Neural progenitor cell (in vitro differentiated cells): ENCODE data around the gene LCMT2. TPM values are rescaled to one million over a fixed set of nuclear protein-coding genes. Genes with fewer than 3 reads are reported as not detected.

ENCODE experiments used
- DNase-seq: peaks from one replicate; pipeline ENCODE4 v3.0.0-alpha.2; 2016; ENCODE audit warnings: low spot score
- H2AFZ ChIP-seq: fragments of 200-600 bp; sonication (generic); replicated peaks from 2 replicates; pipeline ENCODE4 v1.6.1; 2016; ENCODE audit warnings: antibody characterized with exemption
- H3F3A ChIP-seq: fragments of 200-600 bp; sonication (generic); 2 replicates; pipeline ENCODE4 v1.6.1; 2016; ENCODE audit warnings: antibody characterized with exemption, low read depth
- H3K27ac ChIP-seq: fragments of 200-600 bp; sonication (generic); 2 replicates; pipeline ENCODE4 v1.5.1; 2016; ENCODE audit warnings: mild to moderate bottlenecking
- H3K27me3 ChIP-seq: fragments of 200-600 bp; sonication (generic); 2 replicates; pipeline ENCODE4 v1.6.1; 2016; ENCODE audit warnings: mild to moderate bottlenecking, moderate library complexity
- H3K36me3 ChIP-seq: fragments of 200-600 bp; sonication (generic); 2 replicates; pipeline ENCODE4 v1.5.1; 2016
- H3K4me1 ChIP-seq: fragments of 200-600 bp; sonication (generic); 2 replicates; pipeline ENCODE4 v1.6.1; 2016; ENCODE audit warnings: mixed run types
- H3K4me2 ChIP-seq: fragments of 200-600 bp; sonication (generic); 2 replicates; pipeline ENCODE4 v1.6.1; 2016
- H3K4me3 ChIP-seq: fragments of 200-600 bp; sonication (generic); 2 replicates; pipeline ENCODE4 v1.5.1; 2016
- H3K79me2 ChIP-seq: fragments of 200-600 bp; sonication (generic); 2 replicates; pipeline ENCODE4 v1.6.1; 2016; ENCODE audit warnings: low read depth
- H3K9ac ChIP-seq: fragments of 200-600 bp; sonication (generic); 2 replicates; pipeline ENCODE4 v1.6.1; 2016
- H3K9me3 ChIP-seq: fragments of 200-600 bp; sonication (generic); 2 replicates; pipeline ENCODE4 v1.5.1; 2016; ENCODE audit warnings: low read depth
- H4K20me1 ChIP-seq: fragments of 200-600 bp; sonication (generic); 2 replicates; pipeline ENCODE4 v1.6.1; 2016; ENCODE audit warnings: low read depth
- H3K27ac Mint-ChIP-seq: 3 replicates; pipeline ENCODE4 v1.8.0; 2021; ENCODE audit warnings: mixed read lengths
- H3K27me3 Mint-ChIP-seq: 2 replicates; pipeline ENCODE4 v1.8.0; 2022; ENCODE audit warnings: low read depth, mild to moderate bottlenecking, inconsistent platforms, moderate library complexity, mixed read lengths; ENCODE audit not compliant: insufficient read depth
- H3K36me3 Mint-ChIP-seq: 3 replicates; pipeline ENCODE4 v1.8.0; 2021; ENCODE audit warnings: mixed read lengths
- H3K4me1 Mint-ChIP-seq: 3 replicates; pipeline ENCODE4 v1.8.0; 2021; ENCODE audit warnings: mixed read lengths
- H3K4me3 Mint-ChIP-seq: 3 replicates; pipeline ENCODE4 v1.8.0; 2021; ENCODE audit warnings: mild to moderate bottlenecking, moderate library complexity, mixed read lengths
- H3K9me3 Mint-ChIP-seq: 3 replicates; pipeline ENCODE4 v1.8.0; 2020; ENCODE audit warnings: mixed read lengths
- EZH2 ChIP-seq: fragments of 200-600 bp; sonication (generic); IDR thresholded peaks from 2 replicates; pipeline ENCODE4 v1.6.1; 2017; ENCODE audit warnings: antibody characterized with exemption, mild to moderate bottlenecking, moderate library complexity
- EZH2phosphoT487 ChIP-seq: fragments of 200-600 bp; sonication (generic); IDR thresholded peaks from 2 replicates; pipeline ENCODE4 v1.6.1; 2017; ENCODE audit warnings: antibody characterized with exemption
- total RNA-seq: library from RNA; depleted of rRNA; stranded (reverse); fragments of >200 nt; gene quantifications from 2 replicates; pipeline ENCODE4 v1.2.3, GENCODE V29; 2015; ENCODE audit warnings: low replicate concordance
- TF ChIP-seq, protein P1 (sequence below): fragments of 200-600 bp; sonication (generic); IDR thresholded peaks from 2 replicates; pipeline ENCODE4 v1.5.1; 2017; ENCODE audit warnings: antibody characterized with exemption, mild to moderate bottlenecking

The LCMT2 gene
- total RNA-seq, 1 donor from 2014 or later: 14.2 TPM

- Mint-ChIP-seq H3K4me3 (no peak overlapping the region), H3K4me1 (no peaks in the 10 kb centered on the region), H3K36me3 (no peaks in the 10 kb centered on the region), H3K27ac (no peak overlapping the region), H3K9me3 (no peaks in the 10 kb centered on the region), H3K27me3 (peaks cover 8% of the 10 kb centered on the region)
- Histone ChIP-seq H3K4me2 (no peak overlapping the region), H3K9me3 (no peaks in the 10 kb centered on the region), H2AFZ (no peak overlapping the region), H3F3A (no peaks in the 10 kb centered on the region), H3K79me2 (no peaks in the 10 kb centered on the region), H3K27ac (no peak overlapping the region), H3K36me3 (no peaks in the 10 kb centered on the region), H3K27me3 (peaks cover 18% of the 10 kb centered on the region), H3K4me3 (no peak overlapping the region), H3K9ac (no peak overlapping the region), H4K20me1 (no peaks in the 10 kb centered on the region), H3K4me1 (no peaks in the 10 kb centered on the region)
- no peak for DNase-seq
- TF ChIP-seq, protein P1, sequence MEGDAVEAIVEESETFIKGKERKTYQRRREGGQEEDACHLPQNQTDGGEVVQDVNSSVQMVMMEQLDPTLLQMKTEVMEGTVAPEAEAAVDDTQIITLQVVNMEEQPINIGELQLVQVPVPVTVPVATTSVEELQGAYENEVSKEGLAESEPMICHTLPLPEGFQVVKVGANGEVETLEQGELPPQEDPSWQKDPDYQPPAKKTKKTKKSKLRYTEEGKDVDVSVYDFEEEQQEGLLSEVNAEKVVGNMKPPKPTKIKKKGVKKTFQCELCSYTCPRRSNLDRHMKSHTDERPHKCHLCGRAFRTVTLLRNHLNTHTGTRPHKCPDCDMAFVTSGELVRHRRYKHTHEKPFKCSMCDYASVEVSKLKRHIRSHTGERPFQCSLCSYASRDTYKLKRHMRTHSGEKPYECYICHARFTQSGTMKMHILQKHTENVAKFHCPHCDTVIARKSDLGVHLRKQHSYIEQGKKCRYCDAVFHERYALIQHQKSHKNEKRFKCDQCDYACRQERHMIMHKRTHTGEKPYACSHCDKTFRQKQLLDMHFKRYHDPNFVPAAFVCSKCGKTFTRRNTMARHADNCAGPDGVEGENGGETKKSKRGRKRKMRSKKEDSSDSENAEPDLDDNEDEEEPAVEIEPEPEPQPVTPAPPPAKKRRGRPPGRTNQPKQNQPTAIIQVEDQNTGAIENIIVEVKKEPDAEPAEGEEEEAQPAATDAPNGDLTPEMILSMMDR: no peak
These were observed 43.1 kb downstream of the LCMT2 start for GRCh38 chr15:43287254-43287653.

DNA sequence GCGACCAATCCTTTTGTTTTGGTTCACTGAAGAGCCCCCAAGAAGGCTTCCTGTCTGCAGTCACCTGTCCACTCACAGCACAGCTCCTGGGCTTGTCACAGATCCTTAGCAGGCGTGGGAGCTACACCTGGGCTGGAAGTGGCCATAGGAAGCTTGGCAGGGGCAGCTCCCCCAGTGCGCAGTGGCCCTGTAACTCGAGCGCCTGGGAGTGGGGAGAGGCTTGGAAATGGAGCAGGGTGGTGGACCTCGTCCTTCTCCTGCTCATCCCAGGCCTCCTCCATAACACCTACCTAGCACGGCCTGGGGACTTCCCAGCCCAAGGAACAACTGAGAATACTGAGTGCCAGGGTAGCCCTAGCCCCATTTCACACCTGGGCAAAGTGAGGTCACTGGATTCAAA, 44.3 kb downstream of the LCMT2 start:
- H3K9ac ChIP-seq: no peak overlapping the region
- H3K4me3 Mint-ChIP-seq: no peak overlapping the region
- DNase-seq: no peak
- TF ChIP-seq, protein P1: no peak
- TF ChIP-seq EZH2 (no peak), EZH2phosphoT487 (no peak)
- H3K27me3 Mint-ChIP-seq: peaks cover 8% of the 10 kb centered on the region
- H3K4me3 ChIP-seq: no peak overlapping the region
- no peaks in the 10 kb centered on the region for H3K79me2 ChIP-seq
- no peak overlapping the region for H3K27ac Mint-ChIP-seq
- H3K27me3 ChIP-seq: peaks cover 14% of the 10 kb centered on the region
- no peaks in the 10 kb centered on the region for H4K20me1 ChIP-seq
- H3K4me2 ChIP-seq: no peak overlapping the region
- H3K36me3 Mint-ChIP-seq: no peaks in the 10 kb centered on the region
- no peaks in the 10 kb centered on the region for H3K9me3 ChIP-seq
- no peaks in the 10 kb centered on the region for H3K4me1 Mint-ChIP-seq
- no peak overlapping the region for H2AFZ ChIP-seq
- no peak overlapping the region for H3K27ac ChIP-seq
- H3K9me3 Mint-ChIP-seq: no peaks in the 10 kb centered on the region
- no peaks in the 10 kb centered on the region for H3K4me1 ChIP-seq
- no peaks in the 10 kb centered on the region for H3K36me3 ChIP-seq
- H3F3A ChIP-seq: no peaks in the 10 kb centered on the region

GRCh38 chr15:43285609-43286037, 44.8 kb downstream of the LCMT2 start:
- H3K9me3 Mint-ChIP-seq: no peaks in the 10 kb centered on the region

More at GRCh38 chr15:43285609-43286037, 44.8 kb downstream of the LCMT2 start:
- Mint-ChIP-seq H3K27me3 (peaks cover 10% of the 10 kb centered on the region), H3K36me3 (no peaks in the 10 kb centered on the region), H3K4me1 (no peaks in the 10 kb centered on the region), H3K27ac (peak overlapping the region; percentile 67), H3K4me3 (peak overlapping the region; percentile 50)
- Histone ChIP-seq H4K20me1 (no peaks in the 10 kb centered on the region), H3K9me3 (no peaks in the 10 kb centered on the region), H3K4me2 (no peak overlapping the region), H2AFZ (no peak overlapping the region), H3F3A (no peaks in the 10 kb centered on the region), H3K36me3 (no peaks in the 10 kb centered on the region), H3K4me1 (no peaks in the 10 kb centered on the region), H3K27ac (no peak overlapping the region), H3K79me2 (no peaks in the 10 kb centered on the region), H3K9ac (no peak overlapping the region), H3K4me3 (no peak overlapping the region), H3K27me3 (peaks cover 14% of the 10 kb centered on the region)
- peak; percentile 76 for DNase-seq
- TF ChIP-seq EZH2: no peak
- TF ChIP-seq, protein P1: peak; percentile 92
- TF ChIP-seq EZH2phosphoT487: no peak
